ENCODE data around the gene SPTLC3.

SPTLC3 gene

DNA sequence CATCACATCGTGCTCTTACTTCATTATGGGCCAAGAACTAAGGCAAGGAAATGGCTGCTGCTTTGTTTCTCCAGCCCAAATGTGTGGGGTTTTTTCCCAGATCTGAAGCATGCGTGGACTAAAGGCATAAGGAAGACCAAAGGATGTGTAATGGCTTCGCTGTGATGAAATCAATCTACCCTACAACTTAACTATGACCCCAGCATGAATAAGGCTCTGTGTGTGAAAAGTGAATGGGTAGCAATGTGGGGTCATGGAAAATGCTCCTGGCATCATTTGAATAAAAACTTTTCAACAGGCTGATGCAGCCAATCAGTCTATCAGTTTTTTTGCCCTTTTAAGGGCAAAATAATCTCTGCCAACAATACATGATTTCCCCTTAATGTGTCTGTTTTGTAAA lies 162.0 kb downstream of the SPTLC3 start:
- TF ChIP-seq SNAI2 (CRISPR knock-in tag; IDR thresholded peaks at IDR 0.05) (no peak), ZFP30 (CRISPR knock-in tag; IDR thresholded peaks at IDR 0.05) (no peak), TCF4 (CRISPR knock-in tag; IDR thresholded peaks at IDR 0.05; ENCODE audit: borderline replicate concordance) (no peak), ZFP3 (CRISPR knock-in tag; IDR thresholded peaks at IDR 0.05) (no peak), TOX (CRISPR knock-in tag; IDR thresholded peaks at IDR 0.05; ENCODE audit: borderline replicate concordance) (no peak), CSDC2 (CRISPR knock-in tag; IDR thresholded peaks at IDR 0.05) (no peak), ZC3H10 (CRISPR knock-in tag; IDR thresholded peaks at IDR 0.05) (no peak), ZNF565 (CRISPR knock-in tag; conservative IDR thresholded peaks at IDR 0.05; ENCODE audit: low read depth) (no peak), BACH2 (CRISPR knock-in tag; IDR thresholded peaks at IDR 0.05; ENCODE audit: borderline replicate concordance) (no peak), OSR1 (CRISPR knock-in tag; IDR thresholded peaks at IDR 0.05) (no peak), GLIS3 (CRISPR knock-in tag; IDR thresholded peaks at IDR 0.05) (no peak), PPARA (CRISPR knock-in tag; IDR thresholded peaks at IDR 0.05; ENCODE audit: borderline replicate concordance) (no peak), RARB (CRISPR knock-in tag; IDR thresholded peaks at IDR 0.05) (no peak), ISL1 (CRISPR knock-in tag; IDR thresholded peaks at IDR 0.05) (no peak), ESRRG (CRISPR knock-in tag; IDR thresholded peaks at IDR 0.05) (no peak)
- TF ChIP-seq, protein P1, sequence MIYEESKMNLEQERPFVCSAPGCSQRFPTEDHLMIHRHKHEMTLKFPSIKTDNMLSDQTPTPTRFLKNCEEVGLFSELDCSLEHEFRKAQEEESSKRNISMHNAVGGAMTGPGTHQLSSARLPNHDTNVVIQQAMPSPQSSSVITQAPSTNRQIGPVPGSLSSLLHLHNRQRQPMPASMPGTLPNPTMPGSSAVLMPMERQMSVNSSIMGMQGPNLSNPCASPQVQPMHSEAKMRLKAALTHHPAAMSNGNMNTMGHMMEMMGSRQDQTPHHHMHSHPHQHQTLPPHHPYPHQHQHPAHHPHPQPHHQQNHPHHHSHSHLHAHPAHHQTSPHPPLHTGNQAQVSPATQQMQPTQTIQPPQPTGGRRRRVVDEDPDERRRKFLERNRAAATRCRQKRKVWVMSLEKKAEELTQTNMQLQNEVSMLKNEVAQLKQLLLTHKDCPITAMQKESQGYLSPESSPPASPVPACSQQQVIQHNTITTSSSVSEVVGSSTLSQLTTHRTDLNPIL (CRISPR knock-in tag; IDR thresholded peaks at IDR 0.05; ENCODE audit: low read depth): no peak
- TF ChIP-seq, protein P2, sequence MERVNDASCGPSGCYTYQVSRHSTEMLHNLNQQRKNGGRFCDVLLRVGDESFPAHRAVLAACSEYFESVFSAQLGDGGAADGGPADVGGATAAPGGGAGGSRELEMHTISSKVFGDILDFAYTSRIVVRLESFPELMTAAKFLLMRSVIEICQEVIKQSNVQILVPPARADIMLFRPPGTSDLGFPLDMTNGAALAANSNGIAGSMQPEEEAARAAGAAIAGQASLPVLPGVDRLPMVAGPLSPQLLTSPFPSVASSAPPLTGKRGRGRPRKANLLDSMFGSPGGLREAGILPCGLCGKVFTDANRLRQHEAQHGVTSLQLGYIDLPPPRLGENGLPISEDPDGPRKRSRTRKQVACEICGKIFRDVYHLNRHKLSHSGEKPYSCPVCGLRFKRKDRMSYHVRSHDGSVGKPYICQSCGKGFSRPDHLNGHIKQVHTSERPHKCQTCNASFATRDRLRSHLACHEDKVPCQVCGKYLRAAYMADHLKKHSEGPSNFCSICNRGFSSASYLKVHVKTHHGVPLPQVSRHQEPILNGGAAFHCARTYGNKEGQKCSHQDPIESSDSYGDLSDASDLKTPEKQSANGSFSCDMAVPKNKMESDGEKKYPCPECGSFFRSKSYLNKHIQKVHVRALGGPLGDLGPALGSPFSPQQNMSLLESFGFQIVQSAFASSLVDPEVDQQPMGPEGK (CRISPR knock-in tag; IDR thresholded peaks at IDR 0.05; ENCODE audit: borderline replicate concordance): no peak
- TF ChIP-seq, protein P3, sequence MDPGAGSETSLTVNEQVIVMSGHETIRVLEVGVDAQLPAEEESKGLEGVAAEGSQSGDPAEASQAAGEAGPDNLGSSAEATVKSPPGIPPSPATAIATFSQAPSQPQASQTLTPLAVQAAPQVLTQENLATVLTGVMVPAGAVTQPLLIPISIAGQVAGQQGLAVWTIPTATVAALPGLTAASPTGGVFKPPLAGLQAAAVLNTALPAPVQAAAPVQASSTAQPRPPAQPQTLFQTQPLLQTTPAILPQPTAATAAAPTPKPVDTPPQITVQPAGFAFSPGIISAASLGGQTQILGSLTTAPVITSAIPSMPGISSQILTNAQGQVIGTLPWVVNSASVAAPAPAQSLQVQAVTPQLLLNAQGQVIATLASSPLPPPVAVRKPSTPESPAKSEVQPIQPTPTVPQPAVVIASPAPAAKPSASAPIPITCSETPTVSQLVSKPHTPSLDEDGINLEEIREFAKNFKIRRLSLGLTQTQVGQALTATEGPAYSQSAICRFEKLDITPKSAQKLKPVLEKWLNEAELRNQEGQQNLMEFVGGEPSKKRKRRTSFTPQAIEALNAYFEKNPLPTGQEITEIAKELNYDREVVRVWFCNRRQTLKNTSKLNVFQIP (CRISPR knock-in tag; IDR thresholded peaks at IDR 0.05; ENCODE audit: borderline replicate concordance, low read depth): no peak
- TF ChIP-seq, protein P4, sequence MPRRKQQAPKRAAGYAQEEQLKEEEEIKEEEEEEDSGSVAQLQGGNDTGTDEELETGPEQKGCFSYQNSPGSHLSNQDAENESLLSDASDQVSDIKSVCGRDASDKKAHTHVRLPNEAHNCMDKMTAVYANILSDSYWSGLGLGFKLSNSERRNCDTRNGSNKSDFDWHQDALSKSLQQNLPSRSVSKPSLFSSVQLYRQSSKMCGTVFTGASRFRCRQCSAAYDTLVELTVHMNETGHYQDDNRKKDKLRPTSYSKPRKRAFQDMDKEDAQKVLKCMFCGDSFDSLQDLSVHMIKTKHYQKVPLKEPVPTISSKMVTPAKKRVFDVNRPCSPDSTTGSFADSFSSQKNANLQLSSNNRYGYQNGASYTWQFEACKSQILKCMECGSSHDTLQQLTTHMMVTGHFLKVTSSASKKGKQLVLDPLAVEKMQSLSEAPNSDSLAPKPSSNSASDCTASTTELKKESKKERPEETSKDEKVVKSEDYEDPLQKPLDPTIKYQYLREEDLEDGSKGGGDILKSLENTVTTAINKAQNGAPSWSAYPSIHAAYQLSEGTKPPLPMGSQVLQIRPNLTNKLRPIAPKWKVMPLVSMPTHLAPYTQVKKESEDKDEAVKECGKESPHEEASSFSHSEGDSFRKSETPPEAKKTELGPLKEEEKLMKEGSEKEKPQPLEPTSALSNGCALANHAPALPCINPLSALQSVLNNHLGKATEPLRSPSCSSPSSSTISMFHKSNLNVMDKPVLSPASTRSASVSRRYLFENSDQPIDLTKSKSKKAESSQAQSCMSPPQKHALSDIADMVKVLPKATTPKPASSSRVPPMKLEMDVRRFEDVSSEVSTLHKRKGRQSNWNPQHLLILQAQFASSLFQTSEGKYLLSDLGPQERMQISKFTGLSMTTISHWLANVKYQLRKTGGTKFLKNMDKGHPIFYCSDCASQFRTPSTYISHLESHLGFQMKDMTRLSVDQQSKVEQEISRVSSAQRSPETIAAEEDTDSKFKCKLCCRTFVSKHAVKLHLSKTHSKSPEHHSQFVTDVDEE (CRISPR knock-in tag; IDR thresholded peaks at IDR 0.05): no peak
- no peak for ATAC-seq

DNA sequence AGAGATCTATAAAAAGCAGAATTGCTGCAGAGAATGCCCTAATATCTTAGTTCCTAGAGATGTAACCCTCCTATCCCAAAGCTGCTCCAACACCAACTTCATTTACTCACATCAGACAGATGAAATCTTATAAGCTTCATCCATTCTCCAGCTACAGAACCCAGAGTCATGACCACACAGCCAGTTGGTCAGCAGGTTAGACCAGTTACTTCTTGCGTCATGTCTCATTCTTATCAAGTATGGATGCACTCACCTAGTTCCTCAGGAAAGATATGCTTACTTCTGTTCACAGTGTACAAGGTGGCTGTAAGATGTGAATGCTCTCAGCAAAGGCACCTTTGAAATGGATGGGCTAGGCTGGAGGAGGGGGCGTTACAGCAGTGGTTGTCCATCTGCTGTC lies 164.4 kb downstream of the SPTLC3 start:
- TF ChIP-seq GLIS3 (CRISPR knock-in tag; IDR thresholded peaks at IDR 0.05) (no peak), ISL1 (CRISPR knock-in tag; IDR thresholded peaks at IDR 0.05) (no peak), ARNTL (CRISPR knock-in tag; IDR thresholded peaks at IDR 0.05; ENCODE audit: borderline replicate concordance, low read depth) (no peak), CSDC2 (CRISPR knock-in tag; IDR thresholded peaks at IDR 0.05) (no peak), OSR1 (CRISPR knock-in tag; IDR thresholded peaks at IDR 0.05) (no peak), ZNF565 (CRISPR knock-in tag; conservative IDR thresholded peaks at IDR 0.05; ENCODE audit: low read depth) (no peak), ZFP30 (CRISPR knock-in tag; IDR thresholded peaks at IDR 0.05) (no peak)
- TF ChIP-seq, protein P3 (CRISPR knock-in tag; IDR thresholded peaks at IDR 0.05; ENCODE audit: borderline replicate concordance, low read depth): no peak
- no peak for ATAC-seq

DNA sequence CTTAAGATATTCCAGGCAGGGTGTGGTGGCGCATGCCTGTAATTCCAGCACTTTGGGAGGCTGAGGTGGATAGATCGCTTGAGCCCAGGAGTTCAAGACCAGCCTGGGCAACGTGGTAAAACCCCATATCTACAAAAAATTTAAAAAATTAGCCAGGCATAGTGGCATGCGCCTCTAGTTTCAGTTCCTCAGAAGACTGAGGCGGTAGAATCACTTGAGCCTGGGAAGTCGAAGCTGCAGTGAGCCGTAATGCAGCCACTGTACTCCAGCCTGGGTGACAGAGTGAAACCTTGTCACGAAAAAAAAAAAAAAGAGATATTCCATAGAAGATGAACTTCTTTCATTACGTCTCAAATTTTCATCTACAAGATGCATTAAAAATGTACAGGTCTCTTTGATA lies 165.6 kb downstream of the SPTLC3 start:
- TF ChIP-seq BACH2 (CRISPR knock-in tag; IDR thresholded peaks at IDR 0.05; ENCODE audit: borderline replicate concordance): no peak
- TF ChIP-seq GLIS3 (CRISPR knock-in tag; IDR thresholded peaks at IDR 0.05): no peak
- no peak for TF ChIP-seq CSDC2 (CRISPR knock-in tag; IDR thresholded peaks at IDR 0.05)
- no peak for TF ChIP-seq RARB (CRISPR knock-in tag; IDR thresholded peaks at IDR 0.05)
- no peak for TF ChIP-seq ZNF70 (CRISPR knock-in tag; IDR thresholded peaks at IDR 0.05)
- no peak for TF ChIP-seq TCF4 (CRISPR knock-in tag; IDR thresholded peaks at IDR 0.05; ENCODE audit: borderline replicate concordance)
- no peak for TF ChIP-seq ZNF565 (CRISPR knock-in tag; conservative IDR thresholded peaks at IDR 0.05; ENCODE audit: low read depth)
- no peak for ATAC-seq

Measured in SK-N-SH treated with all-trans-retinoic acid at 6 μM for 48 hours (cell line).